Thyroid gland (tissue), 4 donors: Measurements from ENCODE around the gene PABPC3. TPM values are rescaled to one million over a fixed set of nuclear protein-coding genes. Genes with fewer than 3 reads are reported as not detected.

Experiments used
- DNase-seq, 2 donors: peaks; one replicate each; pipeline ENCODE4 v3.0.0-alpha.2; 2019
- H3K27ac ChIP-seq, 3 donors: fragments of 200-600 bp; sonication (generic); 1 replicate in 2 of 3; 2 replicates in 1 of 3; pipeline ENCODE4 v1.5.1; 2016 to 2019; ENCODE audit warnings: mild to moderate bottlenecking in 1 of 3, moderate library complexity in 1 of 3
- H3K27me3 ChIP-seq: fragments of 200-600 bp; sonication (generic); one replicate; pipeline ENCODE4 v1.5.1; 2019
- H3K36me3 ChIP-seq, 2 donors: fragments of 200-600 bp; sonication (generic); one replicate each; pipeline ENCODE4 v1.5.1; 2016 to 2019
- H3K4me1 ChIP-seq, 2 donors: fragments of 200-600 bp; sonication (generic); one replicate each; pipeline ENCODE4 v1.5.1; 2017 to 2019
- H3K4me3 ChIP-seq, 3 donors: fragments of 200-600 bp; sonication (generic); replicated peaks in 1 of 3; 1 replicate in 2 of 3; 2 replicates in 1 of 3; pipeline ENCODE4 v1.5.1; 2016; ENCODE audit warnings: mild to moderate bottlenecking in 1 of 3
- H3K9me3 ChIP-seq: fragments of 200-600 bp; sonication (generic); one replicate; pipeline ENCODE4 v1.5.1; 2017
- POLR2A ChIP-seq, 2 donors: fragments of 450-650 bp; IDR thresholded peaks; one replicate each; pipeline ENCODE4 v1.6.1; 2017; ENCODE audit warnings: antibody characterized with exemption in 2 of 2, mild to moderate bottlenecking in 2 of 2, moderate library complexity in 1 of 2
- WGBS, 2 donors: methylation state at CpG; one replicate each; pipeline ENCODE4 v1.1.5; 2017; 5-methylcytosine and 5-hydroxymethylcytosine counted together
- intact Hi-C: fragments of 100-400 bp; cut with DNase I; formaldehyde crosslinking; loops from one replicate; pipeline ENCODE4 v1.15.1; 2023
- total RNA-seq, 4 donors: library from RNA; depleted of rRNA; stranded (reverse); fragments of >200 nt; gene quantifications; one replicate each; pipeline ENCODE4 v1.2.3, GENCODE V29; 2016
- TF ChIP-seq, protein P1 (sequence below), 6 experiments: fragments of 200-600 bp in 3 of 6; fragments of 450-650 bp in 3 of 6; sonication (generic) in 3 of 6; IDR thresholded peaks; one replicate each; pipeline ENCODE4 v1.5.1; 2016 to 2019; ENCODE audit warnings: antibody characterized with exemption in 6 of 6, mild to moderate bottlenecking in 2 of 6, inconsistent platforms in 1 of 6, moderate library complexity in 1 of 6

Gene PABPC3
- total RNA-seq, 4 donors from 2014 or later = 0.13 TPM; not detected in 3

DNA sequence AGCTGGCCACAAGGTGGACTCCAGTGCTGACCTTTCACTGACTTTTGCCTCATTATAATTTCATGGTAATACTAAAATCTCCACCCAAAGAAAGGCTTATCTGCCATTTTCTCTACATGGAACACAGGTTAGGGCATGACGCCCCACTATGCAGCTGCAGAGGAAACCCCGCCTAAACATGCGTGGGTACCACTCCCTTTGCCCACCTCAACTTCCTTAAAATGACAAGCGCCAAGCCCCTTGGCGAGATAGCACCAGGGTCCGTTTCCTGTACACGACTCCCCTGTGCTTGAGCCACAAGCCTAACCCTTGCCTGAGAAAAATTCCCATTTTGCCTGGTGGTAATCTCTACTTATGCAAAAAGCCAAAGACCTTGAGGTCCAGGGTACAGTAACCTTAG lies 36.0 kb upstream of the PABPC3 start:
- 68 to 88% methylated on average over 7 of the region's 7 CpGs for WGBS, 2 donors
- no peaks in the 10 kb centered on the region for H3K27me3 ChIP-seq
- intact Hi-C loops = no loop called here
- no peak overlapping the region for H3K4me3 ChIP-seq
- H3K36me3 ChIP-seq = no peaks in the 10 kb centered on the region
- H3K27ac ChIP-seq = no peak overlapping the region
- no peak for DNase-seq
- no peak for TF ChIP-seq POLR2A (IDR thresholded peaks at IDR 0.05)
- TF ChIP-seq, protein P1, sequence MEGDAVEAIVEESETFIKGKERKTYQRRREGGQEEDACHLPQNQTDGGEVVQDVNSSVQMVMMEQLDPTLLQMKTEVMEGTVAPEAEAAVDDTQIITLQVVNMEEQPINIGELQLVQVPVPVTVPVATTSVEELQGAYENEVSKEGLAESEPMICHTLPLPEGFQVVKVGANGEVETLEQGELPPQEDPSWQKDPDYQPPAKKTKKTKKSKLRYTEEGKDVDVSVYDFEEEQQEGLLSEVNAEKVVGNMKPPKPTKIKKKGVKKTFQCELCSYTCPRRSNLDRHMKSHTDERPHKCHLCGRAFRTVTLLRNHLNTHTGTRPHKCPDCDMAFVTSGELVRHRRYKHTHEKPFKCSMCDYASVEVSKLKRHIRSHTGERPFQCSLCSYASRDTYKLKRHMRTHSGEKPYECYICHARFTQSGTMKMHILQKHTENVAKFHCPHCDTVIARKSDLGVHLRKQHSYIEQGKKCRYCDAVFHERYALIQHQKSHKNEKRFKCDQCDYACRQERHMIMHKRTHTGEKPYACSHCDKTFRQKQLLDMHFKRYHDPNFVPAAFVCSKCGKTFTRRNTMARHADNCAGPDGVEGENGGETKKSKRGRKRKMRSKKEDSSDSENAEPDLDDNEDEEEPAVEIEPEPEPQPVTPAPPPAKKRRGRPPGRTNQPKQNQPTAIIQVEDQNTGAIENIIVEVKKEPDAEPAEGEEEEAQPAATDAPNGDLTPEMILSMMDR (IDR thresholded peaks at IDR 0.05) = no peak
- H3K9me3 ChIP-seq = no peaks in the 10 kb centered on the region
- H3K4me1 ChIP-seq = no peaks in the 10 kb centered on the region

DNA sequence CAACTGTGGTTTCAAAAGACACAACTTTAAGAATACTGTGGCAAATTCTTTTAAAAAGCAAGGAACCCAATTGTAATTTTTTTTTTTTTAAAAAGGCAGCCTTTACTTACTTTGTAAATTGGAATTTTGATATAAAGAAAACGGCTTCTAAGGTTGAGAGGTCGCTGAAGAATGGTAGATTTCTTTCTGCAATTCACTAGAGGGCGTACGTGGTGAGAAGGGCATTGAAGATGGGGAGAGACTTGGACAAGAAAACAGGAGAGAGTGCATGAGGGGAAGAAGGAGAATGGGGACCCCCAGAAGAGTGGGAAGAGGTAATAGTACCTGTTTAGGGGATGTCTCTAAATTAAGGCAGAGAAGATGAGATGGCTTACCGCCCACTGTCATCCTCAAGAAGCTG lies 33.5 kb upstream of the PABPC3 start:
- intact Hi-C loops = no loop called here

DNA sequence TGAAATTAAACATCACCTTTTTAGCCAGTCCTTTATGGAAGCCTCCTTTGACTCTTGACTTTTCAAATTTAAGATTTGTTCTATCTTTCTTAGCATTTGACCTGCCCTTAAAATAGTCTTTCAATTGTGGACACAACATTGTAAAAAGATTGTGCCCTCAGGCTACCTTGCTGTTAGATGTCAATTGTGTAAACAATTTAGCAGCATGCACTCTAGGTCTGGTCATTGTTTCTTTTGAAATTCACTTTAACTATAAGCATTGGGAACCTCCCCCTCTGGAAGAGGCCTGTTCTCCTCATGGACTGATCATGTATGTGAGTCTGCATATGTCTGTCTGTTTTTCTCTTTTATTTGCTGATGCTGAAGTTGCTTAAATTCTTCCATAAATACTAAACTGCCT lies 31.5 kb upstream of the PABPC3 start:
- TF ChIP-seq, protein P1 (IDR thresholded peaks at IDR 0.05) = no peak
- no peak for TF ChIP-seq POLR2A (IDR thresholded peaks at IDR 0.05)
- no peaks in the 10 kb centered on the region for H3K27me3 ChIP-seq

More for the DNA sequence above, 33.5 kb upstream of the PABPC3 start:
- no peaks in the 10 kb centered on the region for H3K27me3 ChIP-seq
- H3K27ac ChIP-seq = no peak overlapping the region
- no peaks in the 10 kb centered on the region for H3K9me3 ChIP-seq
- H3K4me3 ChIP-seq = no peak overlapping the region
- TF ChIP-seq, protein P1 (IDR thresholded peaks at IDR 0.05) = no peak
- TF ChIP-seq POLR2A (IDR thresholded peaks at IDR 0.05) = no peak
- no peaks in the 10 kb centered on the region for H3K4me1 ChIP-seq
- WGBS, 2 donors = 73 to 76% methylated on average over 5 of the region's 5 CpGs
- H3K36me3 ChIP-seq = no peaks in the 10 kb centered on the region
- DNase-seq = no peak

DNA sequence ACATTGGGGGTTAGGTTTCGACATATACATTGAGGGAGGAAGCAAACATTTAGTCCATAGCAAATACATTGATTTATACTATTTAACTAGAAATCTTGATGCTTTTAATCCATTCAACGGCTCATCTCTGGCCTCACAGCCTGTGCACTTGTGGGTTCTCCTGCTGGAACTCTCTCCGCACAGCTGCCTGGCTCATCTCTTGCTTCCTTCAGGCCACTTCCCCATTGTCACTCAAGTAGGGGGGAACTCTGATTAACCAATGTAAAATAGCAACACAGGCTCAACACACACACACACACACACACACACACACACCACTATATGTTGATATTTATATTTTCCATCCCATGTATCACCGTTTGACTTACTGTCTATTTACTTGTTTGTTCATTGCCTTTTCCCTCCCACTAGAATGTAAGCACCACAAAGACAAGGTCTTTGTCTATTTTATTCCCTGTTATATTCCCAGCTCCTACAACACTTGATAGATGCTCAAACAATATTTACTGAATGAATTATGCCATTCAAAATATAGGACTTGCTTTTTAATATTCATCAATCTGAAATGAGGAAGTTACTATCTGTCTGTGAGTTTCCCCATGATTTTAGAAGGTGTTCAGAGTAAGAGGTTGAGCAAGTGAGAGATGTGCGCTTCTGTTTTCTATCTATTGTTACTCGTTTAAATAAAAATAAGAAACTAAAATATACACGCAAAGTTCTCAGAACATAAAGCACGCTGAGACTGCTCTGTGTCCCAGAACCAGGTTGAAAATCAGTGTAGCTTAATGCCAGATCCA lies 29.8 kb upstream of the PABPC3 start:
- Histone ChIP-seq H3K4me1 (no peaks in the 10 kb centered on the region), H3K27me3 (no peaks in the 10 kb centered on the region), H3K4me3 (no peak overlapping the region), H3K9me3 (no peaks in the 10 kb centered on the region), H3K27ac (no peak overlapping the region), H3K36me3 (no peaks in the 10 kb centered on the region)
- TF ChIP-seq POLR2A (IDR thresholded peaks at IDR 0.05) = no peak
- TF ChIP-seq, protein P1 (IDR thresholded peaks at IDR 0.05) = no peak
- DNase-seq = no peak
- 89 to 92% methylated on average over 8 of the region's 8 CpGs for WGBS, 2 donors
- intact Hi-C loops = no loop called here

More for the DNA sequence above, 31.5 kb upstream of the PABPC3 start:
- Histone ChIP-seq H3K4me1 (no peaks in the 10 kb centered on the region), H3K27ac (no peak overlapping the region), H3K36me3 (no peaks in the 10 kb centered on the region), H3K9me3 (no peaks in the 10 kb centered on the region), H3K4me3 (no peak overlapping the region)
- DNase-seq = no peak
- intact Hi-C loops = no loop called here

DNA sequence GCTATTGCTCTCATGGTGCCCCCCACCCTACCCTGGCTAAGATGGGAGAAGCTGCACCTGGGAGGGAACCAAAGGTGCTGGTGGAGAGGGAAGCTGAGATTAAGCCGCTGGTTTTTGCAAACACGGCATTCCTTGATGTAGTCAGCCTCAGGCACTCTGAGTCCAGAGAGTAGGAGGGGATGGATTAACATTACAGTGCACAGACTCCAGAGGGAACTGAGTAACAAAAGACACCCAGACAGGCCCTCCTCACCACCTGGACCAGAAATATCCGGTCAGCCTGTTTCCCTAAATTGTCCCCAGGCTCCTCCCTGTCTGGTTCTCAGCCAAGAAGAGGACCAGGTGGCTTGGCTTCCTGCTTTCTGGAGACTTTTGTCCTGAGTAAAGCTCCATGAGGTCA lies 28.9 kb upstream of the PABPC3 start:
- Histone ChIP-seq H3K27me3 (no peaks in the 10 kb centered on the region), H3K27ac (no peak overlapping the region), H3K4me3 (no peak overlapping the region), H3K9me3 (no peaks in the 10 kb centered on the region), H3K36me3 (no peaks in the 10 kb centered on the region), H3K4me1 (no peaks in the 10 kb centered on the region)
- no peak for DNase-seq
- intact Hi-C loops = no loop called here
- TF ChIP-seq, protein P1 (IDR thresholded peaks at IDR 0.05) = no peak
- TF ChIP-seq POLR2A (IDR thresholded peaks at IDR 0.05) = no peak
- 19 to 29% methylated on average over 3 of the region's 3 CpGs for WGBS, 2 donors
